AML-193 (cell line): ENCODE data around the gene TIMP2.
"Not testable (repeated sequence)": the region's sequence is repeated elsewhere in the genome, so short reads cannot be mapped to it uniquely, and the experiment has no call there.

Experiments
- DNase-seq, 2 experiments: peaks; one replicate each; lab custom pipeline; 2025; lab: John Stamatoyannopoulos, UW

TIMP2 gene

DNA sequence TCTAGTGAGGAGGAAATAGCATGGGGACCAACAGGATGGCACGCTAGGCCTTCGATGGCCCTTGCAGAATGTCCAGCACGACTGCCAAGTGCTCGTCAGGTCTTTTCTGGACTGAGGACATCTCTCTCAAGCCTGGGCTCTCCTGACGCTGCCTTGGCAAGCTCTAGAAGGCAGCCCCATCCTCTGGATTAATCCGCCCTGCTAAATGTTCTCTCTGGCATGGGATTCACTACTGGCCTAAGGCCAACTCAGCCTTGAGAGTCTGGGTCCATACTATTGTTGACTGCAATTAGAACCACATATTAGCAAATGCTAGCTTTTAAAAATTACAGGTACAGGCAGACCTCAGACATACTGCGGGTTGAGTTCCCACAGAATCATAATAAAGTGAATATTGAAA lies 19.6 kb downstream of the TIMP2 start:
- DNase-seq = no peak

DNA sequence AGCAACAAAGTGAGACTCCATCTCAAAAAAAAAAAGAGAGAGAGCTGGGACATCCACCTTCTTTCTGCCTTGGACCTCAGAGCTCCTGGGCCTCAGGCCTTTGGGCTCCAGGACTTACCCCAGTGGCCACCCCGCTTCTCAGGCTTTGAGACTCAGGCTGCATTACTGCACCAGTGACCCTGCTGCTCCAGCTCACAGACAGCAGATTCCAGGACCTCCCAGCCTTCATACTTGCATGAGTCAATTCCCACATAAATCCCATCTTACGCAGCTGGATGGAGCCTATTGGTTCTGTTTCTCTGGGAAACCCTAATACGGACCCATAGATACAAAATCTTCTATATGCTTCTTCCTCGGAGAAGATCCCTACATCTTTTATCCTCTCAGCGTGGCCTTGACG lies 20.1 kb downstream of the TIMP2 start:
- DNase-seq = no peak

DNA sequence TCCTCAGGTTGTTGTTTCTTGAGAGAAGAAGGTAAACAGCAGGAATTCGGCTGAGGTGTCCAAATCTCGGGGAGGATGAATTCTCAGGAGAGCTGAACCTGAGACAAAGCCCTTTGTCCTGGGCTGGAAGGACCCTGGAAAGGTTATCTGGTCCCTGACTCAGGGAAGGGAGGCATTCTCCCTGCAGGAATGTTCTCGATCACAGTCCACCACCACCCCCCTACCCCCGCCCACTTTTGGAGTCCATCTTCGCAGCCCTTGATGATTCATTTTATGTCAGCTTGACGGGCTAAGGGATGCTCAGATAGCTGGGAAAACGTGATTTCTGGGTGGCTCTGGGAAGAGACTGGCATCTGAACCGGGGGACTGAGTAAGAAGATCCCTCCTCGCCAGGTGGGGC lies 20.8 kb downstream of the TIMP2 start:
- no peak for DNase-seq

DNA sequence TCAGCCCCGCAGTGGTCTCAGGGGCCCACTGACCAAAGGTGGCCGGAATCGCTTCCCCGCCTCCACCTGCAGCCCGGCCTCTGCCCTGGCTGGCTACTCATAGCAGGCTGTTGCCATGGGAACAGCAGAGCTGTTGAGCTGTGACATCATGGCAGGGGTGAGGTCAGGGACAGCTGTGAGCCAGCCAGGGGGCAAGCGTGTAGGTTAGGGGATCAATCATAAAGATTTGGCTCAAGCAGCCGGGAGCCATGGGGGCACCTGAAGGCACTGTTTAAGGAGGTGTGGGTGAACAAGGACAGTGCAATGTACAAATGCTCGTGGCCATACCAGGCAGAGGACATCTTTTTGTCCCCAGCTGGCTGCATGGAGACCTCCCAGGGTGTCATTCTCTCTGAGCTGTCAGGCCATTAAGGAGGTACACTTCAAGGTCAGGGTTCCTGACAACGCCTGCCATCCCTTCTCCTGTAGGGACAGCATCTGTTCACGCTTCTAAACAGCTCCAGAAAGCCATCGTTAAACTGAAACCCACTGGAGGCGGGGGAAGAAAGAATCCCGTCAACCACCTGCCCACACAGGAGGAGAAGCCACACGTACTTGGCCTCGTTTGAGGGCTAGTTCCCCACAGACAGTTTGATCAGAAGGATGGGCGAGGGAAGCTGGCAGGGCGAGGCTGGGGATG lies 21.9 kb downstream of the TIMP2 start, which contains the start of gene CEP295NL:
TSS of gene CEP295NL (minus strand) at position 101 of the 679 bp plus-strand sequence. CDS start 1,373 bp downstream, outside the sequence.
- DNase-seq = no peak

DNA sequence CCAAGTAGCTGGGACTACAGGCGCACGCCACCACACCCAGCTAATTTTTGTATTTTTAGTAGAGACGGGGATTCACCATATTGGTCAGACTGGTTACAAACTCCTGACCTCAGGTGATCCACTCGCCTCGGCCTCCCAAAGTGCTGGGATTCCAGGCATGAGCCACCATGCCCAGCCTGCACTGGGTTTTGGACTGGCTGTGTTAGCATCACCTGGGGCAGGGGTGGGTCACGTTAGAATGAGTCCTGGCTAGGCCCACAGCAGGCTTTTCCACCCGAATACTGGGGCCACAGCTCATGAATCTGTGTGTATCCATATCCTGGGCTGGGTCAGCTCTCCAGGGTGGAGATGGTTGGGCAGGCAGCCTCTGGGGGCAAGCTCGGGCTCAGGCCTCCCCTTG lies 23.0 kb downstream of the TIMP2 start:
- not testable (repeated sequence) for DNase-seq

DNA sequence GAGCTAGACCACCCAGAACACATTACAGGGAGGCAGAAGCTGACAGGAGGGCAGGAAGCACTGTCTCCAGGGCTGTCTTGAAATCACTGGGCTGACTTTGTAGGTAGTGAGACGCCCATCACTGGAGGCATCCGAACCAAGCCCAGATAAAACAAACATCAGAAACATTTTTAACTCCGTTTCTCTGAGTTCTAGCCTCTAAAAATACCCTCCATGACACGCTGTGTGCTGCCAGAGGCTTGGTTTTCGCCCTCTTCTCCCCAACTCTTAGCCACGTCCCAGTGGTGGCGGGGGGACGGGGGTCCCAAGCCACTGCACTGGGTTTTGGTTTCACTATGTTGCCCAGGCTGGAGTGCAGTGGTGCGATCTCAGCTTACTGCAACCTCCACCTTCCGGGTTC lies 23.4 kb downstream of the TIMP2 start:
- DNase-seq = no peak

DNA sequence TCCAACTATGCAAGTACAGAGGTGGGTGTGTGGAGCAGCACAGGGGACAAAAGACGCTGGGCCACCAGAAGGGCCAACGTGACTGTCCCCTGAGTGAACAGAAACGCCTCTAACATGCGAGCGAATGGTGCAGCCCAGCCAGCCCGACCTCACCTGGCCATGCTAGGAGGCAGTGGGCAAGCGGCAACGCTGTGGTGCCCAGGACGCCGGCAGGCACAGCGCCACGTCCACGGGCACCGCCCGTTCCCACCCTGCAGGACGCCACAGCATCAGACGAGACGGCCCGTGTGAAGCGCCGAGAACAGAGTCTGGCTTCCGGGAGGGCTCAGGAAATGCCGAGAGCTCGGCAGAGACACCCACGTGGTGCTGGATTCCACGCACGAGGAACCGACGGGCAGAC lies 24.4 kb downstream of the TIMP2 start:
- no peak for DNase-seq

DNA sequence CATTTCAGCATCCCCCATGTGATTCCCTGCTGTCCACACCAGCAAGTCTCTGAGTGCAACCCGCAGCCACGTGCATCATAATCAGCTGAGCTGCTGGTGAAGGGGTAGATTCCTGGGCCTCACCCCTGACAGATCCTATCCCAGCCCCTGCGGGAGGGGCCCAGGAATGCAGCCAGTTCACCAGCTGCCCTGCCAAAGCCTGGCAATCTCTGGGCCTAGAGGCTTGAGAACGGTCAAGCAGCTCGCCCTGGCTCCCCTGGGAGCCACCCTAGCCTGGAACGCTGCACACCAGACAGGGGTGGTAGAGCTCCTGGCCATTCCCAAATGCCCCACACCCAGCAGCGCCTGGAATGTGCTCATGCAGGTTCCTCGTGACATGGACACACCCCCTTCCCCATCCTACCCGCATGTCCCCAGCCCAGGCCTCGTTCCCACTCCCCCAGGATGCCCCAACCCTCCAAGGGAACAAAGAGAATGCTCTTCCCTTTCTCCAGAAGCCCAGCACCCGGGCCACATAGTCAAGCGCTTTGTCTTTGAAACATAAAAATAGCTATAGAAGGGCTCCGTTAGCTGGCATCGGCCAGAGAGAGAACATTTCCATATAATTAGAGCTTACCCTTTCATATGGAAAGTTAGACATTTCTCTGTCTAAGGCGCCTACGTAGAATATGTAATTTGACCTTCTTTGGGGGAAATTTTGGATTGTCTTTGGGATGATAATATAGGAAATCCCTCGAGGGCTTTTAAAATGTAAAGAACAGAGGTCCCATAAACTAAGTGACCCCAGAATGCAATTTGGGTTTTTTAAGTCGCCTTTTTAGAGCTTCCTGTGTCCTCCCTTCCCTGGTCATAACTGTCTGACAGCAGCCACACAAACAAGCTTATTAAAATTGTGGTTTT lies 25.6 kb downstream of the TIMP2 start:
- no peak for DNase-seq

DNA sequence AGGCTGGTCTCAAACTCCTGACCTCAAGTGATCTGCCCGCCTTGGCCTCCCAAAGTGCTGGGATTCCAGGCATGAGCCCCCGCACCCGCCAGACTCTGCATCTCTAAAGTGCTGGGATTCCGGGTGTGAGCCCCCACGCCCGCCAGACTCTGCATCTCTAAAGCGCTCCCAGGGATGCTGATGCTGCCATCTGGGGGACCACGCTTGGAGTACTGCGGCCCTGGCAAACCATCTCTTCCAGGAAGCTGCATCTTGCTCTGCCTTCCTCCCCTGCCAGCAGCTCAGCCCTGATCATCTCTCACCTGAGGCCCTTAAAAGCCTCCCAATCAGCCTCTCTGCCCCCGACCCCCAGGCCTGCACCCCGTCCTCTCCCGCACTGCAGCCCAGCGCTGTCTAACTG lies 26.2 kb downstream of the TIMP2 start:
- no peak for DNase-seq

DNA sequence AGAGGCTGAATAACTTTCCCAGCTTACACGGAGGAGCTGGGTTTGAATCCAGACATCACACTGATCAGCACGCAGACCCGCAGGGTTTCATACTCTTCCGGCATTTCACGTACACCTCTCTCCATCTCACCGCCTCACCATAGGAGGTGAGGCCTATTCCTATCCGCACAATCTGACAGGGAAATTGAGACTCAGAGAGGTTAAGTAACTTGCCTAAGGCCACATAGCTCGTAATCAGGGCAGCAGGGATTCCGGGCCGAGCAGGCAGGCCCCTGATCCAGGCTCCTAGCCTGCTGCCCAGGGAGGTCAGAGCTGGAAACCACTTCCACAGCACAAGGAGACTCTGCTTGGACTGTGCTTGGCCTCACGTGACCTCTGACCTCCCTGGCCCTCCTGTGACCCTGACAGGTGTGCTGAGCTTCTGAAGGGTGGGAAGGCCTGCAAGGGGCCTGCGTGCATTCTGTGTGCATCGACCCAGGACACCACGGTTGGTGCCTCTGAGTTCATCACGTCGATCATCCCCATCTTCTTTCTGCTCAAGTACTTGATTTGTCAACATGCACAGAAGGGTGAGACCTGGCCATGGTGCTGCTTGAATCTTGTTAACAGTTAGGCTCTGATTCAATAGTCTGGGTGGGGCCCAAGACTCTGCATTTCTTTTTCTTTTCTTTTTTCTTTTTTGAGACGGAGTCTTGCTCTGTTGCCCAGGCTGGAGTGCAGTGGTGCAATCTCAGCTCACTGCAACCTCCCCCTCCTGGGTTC lies 26.9 kb downstream of the TIMP2 start:
- DNase-seq = no peak

DNA sequence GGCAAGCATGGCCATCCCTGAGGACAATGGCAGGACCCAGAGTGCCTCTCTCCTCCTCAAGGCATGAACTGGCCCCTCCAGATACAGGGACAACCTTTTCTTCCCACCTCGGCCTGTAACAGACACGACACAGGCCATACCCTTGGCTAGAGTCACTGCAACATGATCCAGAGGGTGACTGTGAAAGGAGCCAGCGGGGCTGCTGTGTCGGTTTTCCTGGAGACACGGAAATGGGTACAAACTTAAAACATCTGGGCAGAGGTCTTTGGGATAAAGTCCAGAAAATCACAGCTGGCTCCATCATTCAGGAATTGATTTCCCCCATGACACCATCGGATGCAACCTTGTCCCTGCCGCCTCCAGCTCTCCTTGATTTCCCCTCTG lies 27.5 kb downstream of the TIMP2 start:
- DNase-seq = no peak

DNA sequence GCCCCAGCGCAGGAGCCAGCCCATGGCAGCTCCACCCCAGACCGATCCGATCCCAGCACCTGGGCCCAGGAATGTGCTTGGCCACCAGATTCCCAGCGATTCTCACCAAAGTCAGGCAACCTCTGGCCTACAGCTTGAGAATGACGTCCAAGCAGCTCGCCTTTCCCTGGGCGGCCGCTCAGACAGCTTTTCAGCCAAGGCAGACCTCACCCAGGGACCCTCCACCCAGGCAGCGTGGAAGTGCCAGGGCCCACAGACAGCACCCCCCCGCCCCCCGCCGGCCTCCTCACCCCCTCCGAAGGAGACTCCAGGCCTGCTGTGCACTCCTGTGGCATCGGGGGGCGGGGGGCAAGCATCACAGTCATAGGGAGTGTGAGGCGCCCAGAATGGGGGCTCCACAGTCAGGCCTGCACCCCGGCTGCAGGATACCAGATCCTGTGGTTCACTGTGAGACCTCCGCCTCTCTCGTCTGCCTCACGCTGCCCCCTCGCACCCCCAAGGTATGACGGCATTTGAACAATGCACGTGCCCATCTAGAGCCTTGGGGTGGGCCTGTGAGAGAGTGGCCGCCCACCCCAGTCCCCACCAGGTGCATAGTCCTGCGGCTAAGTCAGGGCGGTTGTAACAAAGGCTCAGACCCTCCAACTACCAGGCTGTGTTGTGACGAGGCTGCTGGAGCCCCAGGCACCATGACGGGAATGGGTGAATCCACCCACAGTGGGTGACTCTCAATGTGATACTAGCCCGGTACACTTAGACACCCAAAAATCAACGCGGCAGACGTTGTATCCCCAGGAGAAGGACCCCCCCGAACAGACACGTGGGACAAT lies 28.1 kb downstream of the TIMP2 start:
- DNase-seq = no peak

DNA sequence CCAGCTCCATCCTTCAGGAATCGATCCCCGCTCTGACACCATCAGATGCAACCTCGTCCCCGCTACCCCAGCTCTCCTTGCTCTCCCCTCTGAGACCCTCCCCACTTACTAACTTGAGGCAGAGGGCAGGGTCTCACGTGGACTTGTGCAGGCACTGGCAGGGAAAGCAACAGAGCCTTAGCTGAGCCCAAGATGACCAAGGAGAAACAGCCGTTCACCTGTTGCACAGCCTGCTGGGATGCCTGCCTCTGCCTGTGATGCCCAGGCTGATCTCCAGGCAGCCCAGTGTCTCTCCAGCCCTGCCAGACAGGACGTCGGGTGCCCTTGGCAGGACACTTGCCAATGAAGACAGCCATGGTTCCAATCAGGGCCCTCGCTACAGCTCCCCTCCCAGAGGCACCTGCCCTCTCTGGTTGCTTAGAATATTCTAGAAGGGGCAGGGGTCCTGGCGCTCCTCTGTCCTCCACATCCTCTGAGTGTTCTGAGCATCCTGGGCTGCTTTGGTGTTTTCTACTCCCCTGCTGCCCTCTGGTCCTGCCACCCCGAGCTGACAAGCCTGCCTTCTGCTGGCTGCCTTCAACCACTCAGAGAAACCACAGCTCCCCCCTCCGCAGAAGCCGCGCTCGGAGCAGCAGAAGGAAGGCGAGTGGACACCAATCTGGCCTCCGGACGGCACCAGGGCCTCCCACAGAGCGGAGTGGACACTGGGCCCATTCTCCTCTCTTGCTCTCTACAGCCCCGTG lies 28.9 kb downstream of the TIMP2 start:
- DNase-seq = no peak

DNA sequence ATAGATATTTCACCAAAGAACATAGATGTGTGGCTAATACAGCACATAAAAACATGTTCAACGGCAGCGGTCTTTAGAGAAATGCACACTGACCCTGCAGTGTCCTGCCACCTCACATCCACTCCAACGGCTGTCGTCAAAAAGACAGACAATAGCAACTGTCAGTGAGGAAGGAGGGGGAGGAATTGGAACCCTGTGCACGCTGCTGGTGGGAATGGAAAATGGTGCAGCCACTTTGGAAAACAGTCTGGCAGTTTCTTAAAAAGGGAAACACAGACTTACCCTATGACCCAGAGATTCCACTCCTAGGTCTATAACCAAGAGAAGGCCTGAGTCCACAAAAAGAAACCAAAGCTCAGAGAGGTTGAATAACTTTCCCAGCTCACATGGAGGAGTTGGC lies 29.9 kb downstream of the TIMP2 start:
- DNase-seq = no peak

DNA sequence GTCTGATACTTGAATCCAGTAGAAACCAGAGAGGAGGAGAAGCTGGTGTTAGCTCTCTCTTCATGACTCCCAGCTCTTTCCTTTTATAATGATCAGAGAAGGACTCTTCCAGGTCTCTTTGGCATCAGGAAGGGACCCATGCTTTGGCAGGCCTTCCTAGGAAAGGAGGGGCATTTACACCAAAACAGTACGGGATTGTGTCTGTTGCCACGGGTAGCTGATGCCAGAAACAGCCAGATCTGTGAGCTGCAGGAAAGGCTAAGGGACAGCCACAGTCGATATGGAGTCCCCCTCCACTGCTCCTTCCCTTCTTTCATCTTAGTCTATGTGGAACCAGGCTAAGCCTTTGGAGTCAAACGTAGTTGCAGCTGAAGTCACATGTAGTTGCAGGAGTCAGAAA lies 31.5 kb downstream of the TIMP2 start:
- no peak for DNase-seq

DNA sequence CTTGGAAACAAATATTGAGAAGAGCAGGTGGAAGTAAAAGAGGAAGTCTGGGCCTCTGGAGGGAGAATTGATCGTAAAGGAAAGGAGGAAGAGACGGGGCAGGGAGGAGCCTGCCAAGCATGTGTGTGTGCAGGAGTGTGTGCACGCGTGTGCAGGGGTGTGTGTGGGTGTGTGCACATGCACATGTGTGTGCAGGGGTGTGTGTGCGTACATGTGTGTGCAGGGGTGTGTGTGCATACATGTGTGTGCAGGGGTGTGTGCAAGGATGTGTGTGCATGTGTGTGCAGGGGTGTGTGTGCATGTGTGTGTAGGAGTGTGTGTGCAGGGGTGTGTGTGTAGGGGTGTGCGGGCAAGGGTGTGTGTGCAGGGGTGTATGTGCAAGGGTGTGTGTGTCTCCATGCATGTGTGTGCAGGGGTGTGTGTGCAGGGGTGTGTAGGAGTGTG lies 32.2 kb downstream of the TIMP2 start:
- no peak for DNase-seq

DNA sequence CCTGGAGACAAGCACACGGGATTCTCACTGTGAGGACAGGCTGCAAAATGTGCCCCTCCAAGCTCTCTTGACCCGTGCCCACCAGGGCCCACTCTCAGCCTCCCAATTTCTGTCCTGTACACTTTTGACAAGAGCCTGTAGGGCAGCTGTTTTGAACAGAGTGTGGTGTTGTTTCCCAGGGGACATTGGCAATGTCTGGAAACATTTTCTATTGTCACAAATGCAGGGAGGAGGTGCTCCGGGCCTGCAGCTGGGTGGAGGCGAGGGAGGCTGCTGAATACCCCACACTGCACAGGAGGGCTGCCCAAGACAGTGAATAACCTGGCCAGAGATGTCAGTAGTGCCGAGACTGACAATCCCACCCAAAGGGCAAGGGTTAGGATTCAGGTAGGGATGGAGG lies 32.7 kb downstream of the TIMP2 start:
- DNase-seq = no peak

DNA sequence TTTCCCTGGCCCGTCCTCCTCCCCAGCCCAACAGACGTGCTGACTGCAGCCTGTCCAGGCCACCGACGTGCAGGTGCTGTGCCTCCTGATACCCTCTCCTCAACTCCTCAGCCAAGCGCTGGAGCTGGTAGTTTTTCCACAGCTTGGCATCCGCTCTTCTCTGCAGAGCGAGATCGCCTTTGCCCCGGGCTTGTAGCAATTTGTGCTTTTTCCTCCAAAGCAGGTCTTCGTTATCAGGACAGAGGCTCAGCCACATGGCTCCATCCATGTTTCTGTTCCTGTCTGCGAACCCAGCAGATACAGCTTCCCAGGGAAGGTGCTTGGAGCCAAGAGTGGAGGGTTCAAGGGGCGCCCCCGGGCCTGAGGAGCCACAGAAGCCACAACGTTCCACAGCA lies 33.1 kb downstream of the TIMP2 start:
- no peak for DNase-seq

DNA sequence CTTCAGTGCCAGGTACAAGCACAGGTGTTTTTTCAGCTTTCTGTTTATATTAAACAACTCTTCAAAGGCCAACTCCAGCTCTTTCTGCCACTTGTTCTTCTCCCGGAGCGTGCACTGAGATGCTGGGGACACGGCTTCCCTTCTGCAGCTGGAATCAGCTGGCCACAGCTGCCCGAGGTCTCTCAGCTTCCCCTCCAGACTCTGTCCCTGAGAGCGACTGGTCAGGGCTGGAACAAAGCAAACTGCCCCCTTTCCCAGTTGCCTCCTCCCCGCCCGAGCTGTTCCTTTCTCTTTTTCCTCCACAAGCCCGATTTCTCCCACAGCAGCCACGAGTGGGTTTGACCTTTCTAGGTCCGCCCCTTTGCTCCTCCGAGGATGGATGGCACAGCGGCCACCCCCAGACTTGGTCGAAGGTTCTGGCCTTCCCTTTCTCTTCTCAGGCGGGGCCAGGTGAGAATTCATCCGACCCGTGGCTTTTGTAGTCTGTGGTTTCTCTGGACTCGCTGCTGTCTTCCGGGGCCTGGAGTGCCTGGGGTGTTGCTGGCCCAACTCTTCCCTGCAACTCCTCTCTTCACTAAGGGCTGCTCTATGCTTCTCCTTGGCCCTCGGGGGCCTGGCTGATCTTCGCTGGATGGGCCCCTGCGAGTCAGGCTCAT lies 33.7 kb downstream of the TIMP2 start:
- no peak for DNase-seq

DNA sequence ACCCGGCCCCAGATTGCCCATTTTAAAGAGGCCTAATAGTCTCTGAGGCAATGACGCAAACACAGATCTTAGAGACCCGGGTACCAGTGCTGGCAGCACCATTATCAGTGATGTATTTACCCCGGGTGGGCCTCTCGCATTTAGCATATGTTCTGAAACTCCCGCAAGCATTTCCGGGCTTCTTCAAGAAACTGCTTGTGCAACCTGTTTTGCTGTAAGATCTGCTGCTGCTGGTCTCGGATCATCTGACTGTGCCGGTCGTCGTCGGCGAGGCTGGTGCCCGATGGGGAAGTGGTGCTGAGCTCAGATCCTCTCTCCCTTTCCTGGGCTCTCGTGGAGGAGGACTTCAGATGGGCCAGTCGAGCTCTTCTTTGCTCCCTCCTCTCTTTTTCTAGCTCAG lies 34.7 kb downstream of the TIMP2 start:
- DNase-seq = peak; percentile 72 to 76
